Prostate gland (tissue), 2 donors: ENCODE results near the gene TRIB2.

ENCODE experiments used
- CTCF ChIP-seq, 4 experiments: fragments of 200-600 bp in 2 of 4; fragments of 450-650 bp in 2 of 4; sonication (generic) in 2 of 4; IDR thresholded peaks; 1 replicate in 3 of 4; 2 replicates in 1 of 4; pipeline ENCODE4 v1.5.1; 2016 to 2019; ENCODE audit warnings: antibody characterized with exemption in 4 of 4, mild to moderate bottlenecking in 2 of 4, moderate library complexity in 2 of 4
- POLR2A ChIP-seq: fragments of 450-650 bp; IDR thresholded peaks from one replicate; pipeline ENCODE4 v1.6.1; 2016; ENCODE audit warnings: antibody characterized with exemption, mild to moderate bottlenecking

- TF ChIP-seq CTCF (IDR thresholded peaks at IDR 0.05) (no peak), POLR2A (no peak)
These were observed 53.7 kb downstream of the TRIB2 start for GRCh38 chr2:12770300-12770968.
